GM12878 (cell line): ENCODE results near the gene PDE1C. TPM values are rescaled to one million over a fixed set of nuclear protein-coding genes. Genes with fewer than 3 reads are reported as not detected.

Experiments
- ATAC-seq: fragments of 200-7000 bp; cut with Tn5 transposase; 3 replicates; pipeline ENCODE4 v1.9.1; 2020; ENCODE audit warnings: mild to moderate bottlenecking, moderate library complexity
- BruUV-seq: library from RNA; stranded (reverse); fragments of 400-500 nt; replicated peaks from 2 replicates; lab custom pipeline; 2021; lab: Mats Ljungman, UMichigan
- CTCF ChIA-PET: fragments of 300-600 bp; sonication (Branson Sonifier 250); formaldehyde crosslinking; extraction: SDS; loops from one replicate; lab custom pipeline; 2021; ENCODE audit warnings: inconsistent platforms; lab: Yijun Ruan, JAX
- POLR2A ChIA-PET: fragments of 350-600 bp; formaldehyde crosslinking; extraction: SDS; loops from one replicate; lab custom pipeline; 2021; ENCODE audit warnings: inconsistent platforms; lab: Charles Lee
- RAD21 ChIA-PET: fragments of 300-600 bp; sonication (Branson Sonifier 250); formaldehyde crosslinking; loops from one replicate; lab custom pipeline; 2023; ENCODE audit warnings: antibody characterized with exemption; ENCODE audit not compliant: unreplicated experiment; lab: Charles Lee
- SMC1A ChIA-PET: fragments of 300-600 bp; sonication (Branson Sonifier 250); formaldehyde crosslinking; loops from one replicate; lab custom pipeline; 2023; ENCODE audit not compliant: unreplicated experiment, uncharacterized antibody; lab: Charles Lee
- DNase-seq: peaks from one replicate; pipeline ENCODE4 v3.0.0-alpha.2; 2011; ENCODE audit warnings: low read depth, low spot score
- FAIRE-seq: peaks from 3 replicates; lab custom pipeline; 2011; peaks lifted over from hg19 to GRCh38; lab: Jason Lieb, UNC
- H2AFZ ChIP-seq: 2 replicates; pipeline ENCODE4 v1.6.0; 2011; ENCODE audit warnings: low read depth, low read length, control low read depth; ENCODE audit not compliant: control insufficient read depth
- H3K27ac ChIP-seq: 2 replicates; pipeline ENCODE4 v1.5.1; 2011; ENCODE audit warnings: control low read depth; ENCODE audit not compliant: control insufficient read depth, insufficient read depth
- H3K27me3 ChIP-seq, 2 experiments: replicated peaks in 1 of 2; 2 replicates each; pipeline versions ENCODE4 v1.6.0 to v1.6.1; 2011; ENCODE audit warnings: low read length in 1 of 2; ENCODE audit not compliant: control insufficient read depth in 2 of 2, insufficient read depth in 2 of 2
- H3K36me3 ChIP-seq, 2 experiments: 2 replicates each; pipeline ENCODE4 v1.5.1; 2011; ENCODE audit warnings: low read length in 1 of 2; ENCODE audit not compliant: control insufficient read depth in 2 of 2, insufficient read depth in 2 of 2
- H3K4me1 ChIP-seq: 2 replicates; pipeline ENCODE4 v1.6.1; 2011; ENCODE audit warnings: mild to moderate bottlenecking, low read length, moderate library complexity, mixed read lengths; ENCODE audit not compliant: control insufficient read depth, insufficient read depth
- H3K4me2 ChIP-seq: 2 replicates; pipeline ENCODE4 v1.6.0; 2011; ENCODE audit warnings: control low read depth; ENCODE audit not compliant: control insufficient read depth, insufficient read depth
- H3K4me3 ChIP-seq: fragments of 200-600 bp; sonication (generic); 2 replicates; pipeline ENCODE4 v1.5.1; 2016
- H3K79me2 ChIP-seq: 2 replicates; pipeline ENCODE4 v1.6.0; 2011; ENCODE audit warnings: low read length; ENCODE audit not compliant: control insufficient read depth, insufficient read depth
- H3K9ac ChIP-seq: 2 replicates; pipeline ENCODE4 v1.8.0; 2011; ENCODE audit warnings: low read length, control low read depth, mixed read lengths; ENCODE audit not compliant: control insufficient read depth, insufficient read depth
- H3K9me3 ChIP-seq: replicated peaks from 3 replicates; pipeline ENCODE4 v1.5.1; 2011; ENCODE audit warnings: mild to moderate bottlenecking, low read length; ENCODE audit not compliant: control insufficient read depth, insufficient read depth
- H4K20me1 ChIP-seq: 2 replicates; pipeline ENCODE4 v1.6.0; 2011; ENCODE audit not compliant: control insufficient read depth, insufficient read depth
- ETV6 ChIP-seq, 2 experiments: fragments of 450-650 bp in 1 of 2; IDR thresholded peaks in 1 of 2; conservative IDR thresholded peaks in 1 of 2; 2 replicates each; pipeline ENCODE4 v1.6.1; 2014; ENCODE audit warnings: antibody characterized with exemption in 1 of 2, borderline replicate concordance in 1 of 2, low read depth in 1 of 2, mild to moderate bottlenecking in 1 of 2, moderate library complexity in 1 of 2
- JUNB ChIP-seq: IDR thresholded peaks from 2 replicates; pipeline ENCODE4 v1.6.1; 2016; ENCODE audit warnings: antibody characterized with exemption, mild to moderate bottlenecking
- NFIC ChIP-seq: IDR thresholded peaks from 2 replicates; pipeline ENCODE4 v1.6.1; 2012; ENCODE audit warnings: low read depth, mild to moderate bottlenecking, inconsistent platforms, low read length, moderate library complexity
- NFYA ChIP-seq: IDR thresholded peaks from 2 replicates; pipeline ENCODE4 v1.6.1; 2011; ENCODE audit warnings: low read depth, mild to moderate bottlenecking, low read length, improper control_type of control experiment, borderline replicate concordance
- NR2C1 ChIP-seq: fragments of 450-650 bp; IDR thresholded peaks from 2 replicates; pipeline ENCODE4 v1.6.1; 2017; ENCODE audit warnings: antibody characterized with exemption, mild to moderate bottlenecking, moderate library complexity
- NRF1 ChIP-seq: conservative IDR thresholded peaks from 2 replicates; pipeline ENCODE4 v1.6.1; 2011; ENCODE audit warnings: mild to moderate bottlenecking, low read depth, low read length, improper control_type of control experiment
- SRF ChIP-seq, 2 experiments: IDR thresholded peaks; 2 replicates each; pipeline ENCODE4 v1.6.1; 2011; ENCODE audit warnings: low read depth in 2 of 2, low read length in 2 of 2, mild to moderate bottlenecking in 1 of 2, moderate library complexity in 1 of 2
- TAF1 ChIP-seq: IDR thresholded peaks from 2 replicates; pipeline ENCODE4 v1.6.1; 2011; ENCODE audit warnings: mild to moderate bottlenecking, low read depth, low read length, borderline replicate concordance
- in situ Hi-C: fragments of 300-500 bp; cut with MboI; formaldehyde crosslinking; loops from 9 replicates; pipeline ENCODE4 v1.14.3; 2018; ENCODE audit warnings: mixed read lengths
- intact Hi-C: fragments of 100-400 bp; cut with micrococcal nuclease; formaldehyde crosslinking; loops from one replicate; pipeline ENCODE4 v1.14.2; 2022; ENCODE audit not compliant: unreplicated experiment
- polyA plus RNA-seq, 11 experiments: library from polyadenylated mRNA; depleted of rRNA in 4 of 11; unstranded in 6 of 11; stranded (reverse) in 5 of 11; fragments of >200 nt; fragmentation: Nextera tagmentation in 4 of 11; fragmentation: Illumina TruSeq in 1 of 11; extraction: Ambion mirVana in 4 of 11; extraction: Trizol in 1 of 11; gene quantifications; 1 replicate in 1 of 11; 2 replicates in 10 of 11; pipeline versions ENCODE4 v1.2.1 to v1.2.3, GENCODE V29; 2011 to 2016; ENCODE audit warnings: inconsistent platforms in 2 of 11, missing spikeins in 2 of 11, low read depth in 1 of 11
- total RNA-seq, 4 experiments: library from RNA; depleted of rRNA in 3 of 4; stranded (reverse); fragments of >200 nt in 3 of 4; fragmentation: Illumina TruSeq in 1 of 4; extraction: Trizol in 1 of 4; gene quantifications; 2 replicates each; pipeline versions ENCODE4 v1.2.1 to v1.2.3, GENCODE V29; 2013 to 2021
- TF ChIP-seq, protein P1 (sequence below): IDR thresholded peaks from 2 replicates; pipeline ENCODE4 v1.6.1; 2011; ENCODE audit warnings: mild to moderate bottlenecking, low read depth, low read length, moderate library complexity; ENCODE audit not compliant: insufficient replicate concordance
- TF ChIP-seq, protein P2 (sequence below): fragments of 150-350 bp; IDR thresholded peaks from 2 replicates; pipeline ENCODE4 v1.6.1; 2016; ENCODE audit warnings: low read depth, low read length
- TF ChIP-seq, protein P3 (sequence below): IDR thresholded peaks from 2 replicates; pipeline ENCODE4 v1.6.1; 2012; ENCODE audit warnings: mild to moderate bottlenecking, low read depth, low read length

PDE1C gene
- total and polyA plus RNA-seq, 10 of the 15 experiments (the other 5 are each of a cell fraction or from before 2014, with no cell fraction given) = 0.29 to 2.3 (median 0.70) TPM

DNA sequence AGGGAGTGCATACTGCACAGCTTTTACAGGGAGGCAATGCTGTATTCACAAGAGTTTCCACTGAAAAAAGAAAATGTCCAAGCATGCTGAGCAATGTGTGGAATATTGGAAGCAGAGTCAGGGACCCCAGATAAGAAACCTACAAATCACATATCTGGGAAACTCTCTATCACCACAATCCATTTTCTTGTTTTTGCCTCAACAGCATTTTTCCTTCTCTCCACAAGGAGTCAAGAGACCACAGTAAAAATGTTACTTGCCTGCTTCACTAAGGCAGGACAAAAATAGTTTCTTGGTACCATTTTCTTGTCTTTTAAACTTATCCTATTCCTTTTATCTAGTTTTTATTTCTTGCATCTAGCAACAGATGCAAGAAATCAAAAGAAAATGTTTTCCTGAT lies 19.5 kb upstream of the PDE1C start:
- in situ Hi-C loops (no loop called here), intact Hi-C loops (no loop called here)
- H3K4me3 ChIP-seq = no peak overlapping the region
- no TSS peak for BruUV-seq
- POLR2A ChIA-PET = no interaction called here
- H4K20me1 ChIP-seq = no peaks in the 10 kb centered on the region
- H3K9me3 ChIP-seq = no peaks in the 10 kb centered on the region
- H3K9ac ChIP-seq = no peak overlapping the region
- FAIRE-seq (no peak), DNase-seq (no peak)
- no peak overlapping the region for H3K4me2 ChIP-seq
- no peak overlapping the region for H3K27ac ChIP-seq
- RAD21 ChIA-PET = no interaction called here
- H3K4me1 ChIP-seq = no peaks in the 10 kb centered on the region
- SMC1A ChIA-PET = no interaction called here
- no peak overlapping the region for H2AFZ ChIP-seq
- H3K27me3 ChIP-seq = no peaks in the 10 kb centered on the region
- TF ChIP-seq SRF (IDR thresholded peaks at IDR 0.05; ENCODE audit: low read depth in 2 of 2, low read length in 2 of 2) (no peak), TAF1 (no peak), NRF1 (no peak), ETV6 (conservative IDR thresholded peaks at IDR 0.05 in 1 of 2, IDR thresholded peaks at IDR 0.05 in 1 of 2; ENCODE audit: borderline replicate concordance in 1 of 2, low read depth in 1 of 2) (no peak), NR2C1 (no peak), JUNB (no peak), NFYA (no peak), NFIC (no peak)
- TF ChIP-seq, protein P1, sequence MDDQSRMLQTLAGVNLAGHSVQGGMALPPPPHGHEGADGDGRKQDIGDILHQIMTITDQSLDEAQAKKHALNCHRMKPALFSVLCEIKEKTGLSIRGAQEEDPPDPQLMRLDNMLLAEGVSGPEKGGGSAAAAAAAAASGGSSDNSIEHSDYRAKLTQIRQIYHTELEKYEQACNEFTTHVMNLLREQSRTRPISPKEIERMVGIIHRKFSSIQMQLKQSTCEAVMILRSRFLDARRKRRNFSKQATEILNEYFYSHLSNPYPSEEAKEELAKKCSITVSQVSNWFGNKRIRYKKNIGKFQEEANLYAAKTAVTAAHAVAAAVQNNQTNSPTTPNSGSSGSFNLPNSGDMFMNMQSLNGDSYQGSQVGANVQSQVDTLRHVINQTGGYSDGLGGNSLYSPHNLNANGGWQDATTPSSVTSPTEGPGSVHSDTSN = no peak
- TF ChIP-seq, protein P2, sequence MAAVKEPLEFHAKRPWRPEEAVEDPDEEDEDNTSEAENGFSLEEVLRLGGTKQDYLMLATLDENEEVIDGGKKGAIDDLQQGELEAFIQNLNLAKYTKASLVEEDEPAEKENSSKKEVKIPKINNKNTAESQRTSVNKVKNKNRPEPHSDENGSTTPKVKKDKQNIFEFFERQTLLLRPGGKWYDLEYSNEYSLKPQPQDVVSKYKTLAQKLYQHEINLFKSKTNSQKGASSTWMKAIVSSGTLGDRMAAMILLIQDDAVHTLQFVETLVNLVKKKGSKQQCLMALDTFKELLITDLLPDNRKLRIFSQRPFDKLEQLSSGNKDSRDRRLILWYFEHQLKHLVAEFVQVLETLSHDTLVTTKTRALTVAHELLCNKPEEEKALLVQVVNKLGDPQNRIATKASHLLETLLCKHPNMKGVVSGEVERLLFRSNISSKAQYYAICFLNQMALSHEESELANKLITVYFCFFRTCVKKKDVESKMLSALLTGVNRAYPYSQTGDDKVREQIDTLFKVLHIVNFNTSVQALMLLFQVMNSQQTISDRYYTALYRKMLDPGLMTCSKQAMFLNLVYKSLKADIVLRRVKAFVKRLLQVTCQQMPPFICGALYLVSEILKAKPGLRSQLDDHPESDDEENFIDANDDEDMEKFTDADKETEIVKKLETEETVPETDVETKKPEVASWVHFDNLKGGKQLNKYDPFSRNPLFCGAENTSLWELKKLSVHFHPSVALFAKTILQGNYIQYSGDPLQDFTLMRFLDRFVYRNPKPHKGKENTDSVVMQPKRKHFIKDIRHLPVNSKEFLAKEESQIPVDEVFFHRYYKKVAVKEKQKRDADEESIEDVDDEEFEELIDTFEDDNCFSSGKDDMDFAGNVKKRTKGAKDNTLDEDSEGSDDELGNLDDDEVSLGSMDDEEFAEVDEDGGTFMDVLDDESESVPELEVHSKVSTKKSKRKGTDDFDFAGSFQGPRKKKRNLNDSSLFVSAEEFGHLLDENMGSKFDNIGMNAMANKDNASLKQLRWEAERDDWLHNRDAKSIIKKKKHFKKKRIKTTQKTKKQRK = no peak
- TF ChIP-seq, protein P3, sequence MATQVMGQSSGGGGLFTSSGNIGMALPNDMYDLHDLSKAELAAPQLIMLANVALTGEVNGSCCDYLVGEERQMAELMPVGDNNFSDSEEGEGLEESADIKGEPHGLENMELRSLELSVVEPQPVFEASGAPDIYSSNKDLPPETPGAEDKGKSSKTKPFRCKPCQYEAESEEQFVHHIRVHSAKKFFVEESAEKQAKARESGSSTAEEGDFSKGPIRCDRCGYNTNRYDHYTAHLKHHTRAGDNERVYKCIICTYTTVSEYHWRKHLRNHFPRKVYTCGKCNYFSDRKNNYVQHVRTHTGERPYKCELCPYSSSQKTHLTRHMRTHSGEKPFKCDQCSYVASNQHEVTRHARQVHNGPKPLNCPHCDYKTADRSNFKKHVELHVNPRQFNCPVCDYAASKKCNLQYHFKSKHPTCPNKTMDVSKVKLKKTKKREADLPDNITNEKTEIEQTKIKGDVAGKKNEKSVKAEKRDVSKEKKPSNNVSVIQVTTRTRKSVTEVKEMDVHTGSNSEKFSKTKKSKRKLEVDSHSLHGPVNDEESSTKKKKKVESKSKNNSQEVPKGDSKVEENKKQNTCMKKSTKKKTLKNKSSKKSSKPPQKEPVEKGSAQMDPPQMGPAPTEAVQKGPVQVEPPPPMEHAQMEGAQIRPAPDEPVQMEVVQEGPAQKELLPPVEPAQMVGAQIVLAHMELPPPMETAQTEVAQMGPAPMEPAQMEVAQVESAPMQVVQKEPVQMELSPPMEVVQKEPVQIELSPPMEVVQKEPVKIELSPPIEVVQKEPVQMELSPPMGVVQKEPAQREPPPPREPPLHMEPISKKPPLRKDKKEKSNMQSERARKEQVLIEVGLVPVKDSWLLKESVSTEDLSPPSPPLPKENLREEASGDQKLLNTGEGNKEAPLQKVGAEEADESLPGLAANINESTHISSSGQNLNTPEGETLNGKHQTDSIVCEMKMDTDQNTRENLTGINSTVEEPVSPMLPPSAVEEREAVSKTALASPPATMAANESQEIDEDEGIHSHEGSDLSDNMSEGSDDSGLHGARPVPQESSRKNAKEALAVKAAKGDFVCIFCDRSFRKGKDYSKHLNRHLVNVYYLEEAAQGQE = no peak
- TF ChIP-seq, all 136 proteins: peak for 0
- no peak for ATAC-seq
- Histone ChIP-seq H3K36me3 (no peaks in the 10 kb centered on the region), H3K79me2 (no peaks in the 10 kb centered on the region)
- CTCF ChIA-PET = no interaction called here
